ENCODE results near the gene TWIST1.

TWIST1 gene

DNA sequence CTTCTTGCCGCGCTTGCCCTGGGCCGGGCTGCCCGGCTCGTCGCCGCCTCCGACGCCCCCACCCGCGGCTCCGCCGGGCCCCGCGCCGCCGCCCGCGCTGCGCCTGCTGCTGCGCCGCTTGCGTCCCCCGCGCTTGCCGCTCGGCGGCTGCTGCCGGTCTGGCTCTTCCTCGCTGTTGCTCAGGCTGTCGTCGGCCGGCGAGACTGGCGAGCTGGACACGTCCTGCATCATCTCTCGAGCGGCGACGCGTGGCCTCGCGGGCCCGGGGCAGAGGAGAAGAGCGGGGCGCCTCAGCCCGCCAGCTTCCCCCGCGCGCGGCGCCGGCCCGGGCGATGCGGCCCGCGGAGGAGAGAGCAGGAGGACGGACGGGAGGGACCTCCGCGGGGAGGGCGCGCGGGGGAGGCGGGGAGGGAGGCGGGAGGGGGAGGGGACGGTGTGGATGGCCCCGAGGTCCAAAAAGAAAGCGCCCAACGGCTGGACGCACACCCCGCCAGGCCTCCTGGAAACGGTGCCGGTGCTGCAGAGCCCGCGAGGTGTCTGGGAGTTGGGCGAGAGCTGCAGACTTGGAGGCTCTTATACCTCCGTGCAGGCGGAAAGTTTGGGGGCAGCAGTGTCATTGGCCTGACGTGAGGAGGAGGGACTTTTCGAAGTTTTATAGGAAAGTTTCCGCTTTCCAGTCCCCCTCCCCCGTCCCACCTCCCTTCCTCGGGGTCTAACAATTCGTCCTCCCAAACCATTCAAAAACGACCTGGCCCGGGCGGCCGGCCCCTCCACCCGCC lies at the start of gene TWIST1:
Gene TWIST1 (minus strand): TSS at position 546 of the 779 bp plus-strand sequence. CDS start 315 bp downstream, at position 231.
- DNase-seq (ENCODE audit: low read depth) = peak; percentile 98

DNA sequence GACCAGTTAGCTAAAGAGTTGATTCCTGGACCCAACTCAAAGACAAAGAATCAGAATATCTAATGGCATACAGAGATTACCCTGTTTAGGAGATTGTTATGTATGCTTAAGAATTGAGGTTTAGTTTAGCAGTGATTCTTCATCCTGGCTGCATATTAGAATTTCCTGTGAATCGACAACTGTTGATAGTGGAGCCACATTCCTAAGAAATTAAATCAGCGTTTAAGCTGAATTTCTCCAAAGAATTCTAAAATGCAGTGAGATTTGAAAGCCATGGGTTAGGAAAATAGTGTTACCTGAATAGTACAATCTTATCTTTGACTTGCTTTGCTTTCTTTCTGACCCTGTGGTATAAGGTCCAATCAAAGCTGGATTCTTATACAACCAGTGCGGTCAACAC lies 44.2 kb upstream of the TWIST1 start:
- no peak for DNase-seq (ENCODE audit: low read depth)

DNA sequence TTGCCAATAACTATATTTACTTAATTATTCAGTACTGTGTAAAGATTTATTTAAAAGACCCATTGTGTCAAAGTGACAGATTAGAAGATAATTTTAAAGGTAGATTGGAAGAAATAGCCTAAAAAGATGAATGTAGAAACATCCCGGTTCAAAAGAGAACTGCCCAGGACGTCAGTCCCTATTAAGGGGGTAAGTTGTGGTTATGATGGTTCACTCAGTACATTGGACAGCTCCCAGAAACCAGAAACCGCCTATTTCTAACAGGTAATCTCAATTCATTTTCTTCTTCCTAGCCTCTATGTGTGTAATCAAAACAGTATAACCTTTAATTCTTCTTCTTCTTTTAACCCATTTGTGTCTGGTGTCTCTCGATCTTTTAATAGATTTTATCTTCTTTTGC lies 29.3 kb upstream of the TWIST1 start:
- DNase-seq (ENCODE audit: low read depth) = no peak

DNA sequence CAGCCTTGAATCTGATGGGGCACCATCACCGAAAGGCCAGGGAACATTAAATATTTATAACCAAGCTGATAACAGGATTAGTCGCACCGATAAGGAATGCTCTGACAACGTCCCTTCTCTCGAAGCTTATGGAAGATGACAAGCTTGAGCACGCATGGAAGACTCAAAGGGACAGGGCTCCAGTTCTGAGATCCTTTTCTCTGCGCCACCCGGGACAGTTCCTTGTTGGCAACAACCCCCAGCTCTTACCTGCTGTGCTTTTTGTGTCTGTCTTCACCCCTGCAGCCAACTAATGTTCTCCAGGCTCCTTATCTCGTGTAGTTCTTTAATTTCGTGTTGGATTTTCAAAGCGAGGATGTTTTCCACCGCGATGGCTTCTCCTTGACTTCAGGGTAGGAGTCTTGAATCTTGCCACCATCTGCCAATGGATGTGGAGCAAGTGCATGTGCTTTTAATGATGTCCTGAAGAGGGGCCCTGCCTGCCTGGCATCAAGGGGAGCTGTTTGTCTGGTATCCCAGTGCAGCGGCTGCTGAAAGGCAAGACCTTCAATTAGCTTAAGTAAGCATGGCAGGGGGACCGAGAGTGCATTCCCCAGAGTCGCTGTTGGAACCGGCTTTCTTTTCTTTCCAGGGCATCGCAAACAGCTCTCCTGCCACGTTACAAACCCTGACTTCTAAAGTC lies 28.1 kb upstream of the TWIST1 start:
- no peak for DNase-seq (ENCODE audit: low read depth)

DNA sequence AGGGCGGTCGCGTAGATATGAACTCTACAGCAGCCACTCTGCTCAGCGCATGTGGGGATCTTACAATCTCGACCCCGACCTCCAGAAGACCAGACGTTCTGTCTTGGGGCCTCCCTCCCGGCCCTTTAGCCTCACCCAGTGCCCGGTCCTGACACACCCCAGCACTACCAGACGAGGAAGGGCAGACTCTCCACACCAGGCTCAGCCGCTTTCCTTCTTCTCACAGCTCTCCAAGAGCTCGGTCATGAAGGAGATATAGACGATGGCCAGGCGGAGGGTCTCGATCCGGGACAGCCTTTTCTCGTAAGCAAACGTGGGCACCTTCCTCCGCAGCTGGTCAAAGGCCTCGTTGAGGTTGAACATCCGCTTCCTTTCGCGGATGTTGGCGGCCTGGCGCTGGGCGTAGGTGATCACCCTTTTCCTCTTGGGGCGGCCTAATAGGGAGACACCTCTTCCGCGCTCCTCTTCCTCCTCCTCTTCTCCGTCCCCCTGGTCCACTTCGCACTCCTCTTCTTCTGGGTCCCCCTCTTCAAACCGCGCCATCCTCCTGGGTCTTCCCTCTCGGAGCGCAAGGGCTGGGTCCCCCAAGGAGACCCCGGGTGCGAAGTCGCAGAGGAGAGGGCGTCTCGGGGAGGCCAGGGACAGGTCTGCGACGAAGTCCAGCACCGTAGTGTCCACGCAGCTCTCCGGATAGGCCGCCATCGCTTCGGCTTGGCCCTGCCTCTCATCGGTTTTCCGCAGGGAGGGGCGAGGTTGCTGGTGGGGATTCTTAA lies 27.4 kb upstream of the TWIST1 start, which contains the start of gene FERD3L:
Gene FERD3L (minus strand): TSS at position 761 of the 773 bp plus-strand sequence. CDS start 59 bp downstream, at position 702.
- no peak for DNase-seq (ENCODE audit: low read depth)

DNA sequence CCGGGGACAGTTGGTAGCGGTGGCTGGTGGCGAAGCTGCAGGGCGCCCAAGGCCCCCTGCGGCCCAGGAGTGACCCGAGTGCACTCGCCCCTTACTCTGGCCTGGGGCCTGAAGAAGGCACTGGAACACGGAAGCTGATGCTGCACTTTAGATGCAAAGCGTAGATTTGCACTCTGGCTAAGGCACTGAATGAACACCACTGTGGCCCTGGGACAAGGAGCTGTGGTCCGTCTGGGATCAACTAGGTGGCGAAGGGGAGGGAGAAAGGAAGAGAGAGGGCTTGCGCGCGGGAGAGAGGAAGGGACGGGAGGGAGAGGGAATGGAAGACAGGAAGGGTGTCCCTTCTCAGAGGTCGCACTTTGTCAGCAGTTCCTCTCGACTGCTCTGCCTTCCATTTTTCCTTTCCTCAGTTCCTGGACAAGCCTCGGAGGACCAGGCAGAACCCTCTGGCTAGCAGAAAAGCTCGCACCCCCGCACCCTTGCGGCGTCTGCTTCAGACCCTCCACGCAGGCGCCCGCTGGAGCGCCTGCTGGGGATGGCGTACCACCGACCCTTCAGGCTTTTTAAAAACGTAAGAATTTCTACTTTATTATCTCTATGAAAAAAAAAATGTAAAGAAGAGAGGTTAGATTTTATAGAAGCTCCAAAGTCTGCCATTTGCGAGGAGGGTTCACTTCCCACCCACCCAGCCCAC lies 26.6 kb upstream of the TWIST1 start:
- no peak for DNase-seq (ENCODE audit: low read depth)

DNA sequence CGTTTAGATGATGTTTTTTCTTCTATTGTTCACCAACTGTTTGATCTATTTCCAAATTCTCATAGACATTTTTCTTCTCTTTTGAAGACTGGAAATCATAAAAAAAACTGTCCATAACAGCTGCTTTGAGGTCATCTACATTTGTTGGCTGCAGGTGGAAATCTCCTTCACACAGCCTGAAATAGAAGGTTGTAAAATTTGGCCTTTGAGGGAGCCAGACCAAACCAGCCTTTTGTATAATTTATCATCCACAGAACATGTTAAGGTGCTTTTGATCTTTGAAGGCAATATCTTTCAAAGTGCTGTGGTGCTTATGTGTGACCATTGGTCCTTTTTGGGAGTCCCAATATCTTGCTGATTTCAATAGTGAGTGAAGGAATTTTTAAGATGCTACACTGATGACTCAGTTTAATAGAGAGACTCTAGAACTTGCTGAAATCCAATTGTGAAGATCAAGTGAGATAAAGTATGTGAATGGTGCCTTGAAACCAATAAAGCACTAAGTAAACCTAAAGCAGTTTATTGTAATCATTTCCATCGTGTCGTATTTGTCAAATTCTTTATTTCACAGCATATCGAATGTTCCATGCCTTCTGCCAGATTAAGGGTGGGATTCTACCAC lies 22.4 kb upstream of the TWIST1 start:
- DNase-seq (ENCODE audit: low read depth) = no peak

DNA sequence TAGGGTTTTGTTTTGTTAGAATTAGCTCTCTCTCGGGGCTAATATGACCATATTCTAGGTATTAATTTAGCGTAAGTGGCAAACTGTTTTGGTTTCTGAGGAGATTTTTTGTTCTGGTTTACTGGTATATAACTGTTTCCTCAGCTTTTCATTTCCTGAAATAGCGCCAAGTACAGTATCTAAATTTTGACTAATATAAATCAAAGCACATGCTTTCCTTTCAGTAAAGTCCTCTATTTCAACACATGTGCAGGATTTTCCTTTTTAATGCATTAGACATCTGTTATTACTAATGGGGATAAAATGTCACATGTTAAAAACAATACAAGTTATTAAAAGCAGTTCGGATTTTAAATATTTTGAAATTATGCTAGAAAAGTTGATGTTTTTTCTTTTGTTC lies 16.4 kb upstream of the TWIST1 start:
- DNase-seq (ENCODE audit: low read depth) = no peak

DNA sequence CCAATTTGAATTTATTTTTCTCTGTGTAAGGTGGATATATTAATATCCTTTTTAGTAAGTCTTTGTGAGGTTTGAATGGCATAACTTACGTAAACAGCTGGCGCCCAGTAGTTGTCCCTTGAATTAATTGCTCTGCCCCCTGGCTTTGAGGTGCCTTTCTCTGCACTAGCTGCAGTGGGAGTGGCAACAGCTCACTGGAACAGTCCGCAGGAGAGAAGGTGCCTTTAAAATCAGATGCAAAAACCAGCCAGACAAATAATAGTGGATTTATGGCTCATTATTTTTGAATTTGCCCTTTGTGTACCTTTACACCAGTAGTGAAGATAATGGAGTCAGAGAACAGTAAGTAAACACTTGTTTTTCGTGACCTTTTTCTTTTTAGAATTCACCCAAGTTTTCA lies 16.0 kb upstream of the TWIST1 start:
- no peak for DNase-seq (ENCODE audit: low read depth)

DNA sequence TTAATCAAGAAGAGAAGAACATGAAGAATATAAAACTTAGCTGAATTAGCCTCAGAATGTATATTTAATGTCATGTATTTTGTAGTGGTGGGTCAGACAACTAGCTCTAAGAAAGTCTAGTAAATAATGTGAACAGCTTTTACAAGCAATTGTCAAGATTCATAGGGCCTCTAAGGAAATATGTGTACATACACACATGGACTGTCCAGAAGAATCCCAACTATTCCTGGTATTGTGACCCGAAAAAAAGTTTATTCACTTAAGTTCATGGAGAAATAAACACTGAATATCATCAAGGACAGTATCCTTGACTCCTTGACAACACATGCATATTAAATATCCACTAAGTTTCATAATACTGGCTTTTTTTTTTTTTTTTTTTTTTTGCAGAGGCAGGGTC lies 11.4 kb upstream of the TWIST1 start:
- DNase-seq (ENCODE audit: low read depth) = no peak

DNA sequence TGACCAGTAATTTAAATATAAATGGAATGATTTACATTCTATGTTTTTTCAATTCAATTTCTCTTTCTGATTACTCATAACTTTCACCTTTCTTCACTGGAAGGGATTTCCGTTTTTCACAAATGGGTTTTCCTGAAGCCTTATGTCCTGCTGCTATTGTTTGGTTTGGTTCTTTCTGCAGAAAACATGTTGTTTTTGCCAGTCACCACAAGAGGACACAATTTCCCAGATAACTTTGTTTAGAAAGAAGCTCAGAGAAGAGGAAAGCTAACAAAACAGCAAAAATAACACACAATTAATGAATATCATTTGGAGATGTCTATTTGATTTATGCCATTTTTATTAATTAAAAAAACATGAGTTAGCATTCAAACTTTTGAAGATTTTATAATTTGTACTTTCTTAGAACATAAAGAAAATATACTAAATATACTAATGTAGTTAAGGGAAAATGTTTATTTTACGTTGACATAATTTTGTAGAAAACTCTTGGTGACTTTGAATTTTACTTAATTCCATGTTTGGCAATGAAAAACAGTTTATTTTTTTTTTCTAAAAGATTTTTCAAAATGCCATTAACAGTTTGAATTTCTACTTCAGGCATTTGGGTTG lies 4.6 kb upstream of the TWIST1 start:
- DNase-seq (ENCODE audit: low read depth) = no peak

DNA sequence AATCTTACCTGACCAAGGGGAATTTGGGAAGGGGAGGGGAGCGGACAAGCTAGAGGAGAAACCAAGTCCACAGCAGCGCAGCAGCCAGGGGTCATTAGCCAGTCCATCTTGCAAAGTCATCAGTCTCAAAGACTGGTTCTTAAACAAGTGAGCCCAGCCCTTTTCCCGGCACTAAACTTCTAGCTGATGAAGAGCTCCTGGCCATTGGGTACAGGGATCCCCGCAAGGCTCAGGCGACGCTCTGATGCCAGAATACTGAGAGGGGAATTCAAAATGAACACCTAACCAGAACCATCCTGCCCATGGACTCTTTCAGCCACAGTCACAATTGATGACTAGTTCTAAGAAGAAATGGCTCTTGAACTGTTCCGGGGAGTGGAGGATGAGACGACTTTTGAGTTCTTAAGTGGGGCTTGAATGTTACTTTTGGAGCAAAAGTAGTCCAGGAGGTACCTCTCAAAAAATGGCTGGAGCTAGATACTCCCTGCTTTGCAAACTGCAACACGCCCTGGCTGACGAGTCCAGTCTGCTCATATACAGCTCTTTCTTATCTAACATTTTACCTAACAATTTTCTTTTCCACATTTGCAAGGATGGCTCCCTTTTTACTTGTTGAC lies 2.5 kb upstream of the TWIST1 start:
- DNase-seq (ENCODE audit: low read depth) = no peak

DNA sequence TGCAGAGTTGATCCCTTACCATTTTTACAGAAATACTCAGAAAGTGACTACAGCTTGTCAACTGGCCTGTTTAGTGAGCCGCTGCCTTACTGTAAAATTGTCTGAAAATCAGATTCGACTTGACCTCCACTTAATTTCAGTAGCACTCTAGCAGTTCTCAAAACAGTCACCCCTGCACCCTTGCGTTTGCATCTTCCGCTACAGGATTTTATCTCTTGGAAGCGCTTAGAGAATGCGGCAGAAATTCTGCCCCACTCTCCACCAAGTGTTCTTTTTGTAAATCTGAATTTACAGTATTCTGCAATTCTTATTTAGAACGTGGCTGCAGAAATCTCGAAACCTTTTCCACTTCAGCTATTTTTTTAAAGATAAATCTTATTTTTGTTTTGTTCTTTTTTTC lies 1.9 kb upstream of the TWIST1 start:
- no peak for DNase-seq (ENCODE audit: low read depth)

DNA sequence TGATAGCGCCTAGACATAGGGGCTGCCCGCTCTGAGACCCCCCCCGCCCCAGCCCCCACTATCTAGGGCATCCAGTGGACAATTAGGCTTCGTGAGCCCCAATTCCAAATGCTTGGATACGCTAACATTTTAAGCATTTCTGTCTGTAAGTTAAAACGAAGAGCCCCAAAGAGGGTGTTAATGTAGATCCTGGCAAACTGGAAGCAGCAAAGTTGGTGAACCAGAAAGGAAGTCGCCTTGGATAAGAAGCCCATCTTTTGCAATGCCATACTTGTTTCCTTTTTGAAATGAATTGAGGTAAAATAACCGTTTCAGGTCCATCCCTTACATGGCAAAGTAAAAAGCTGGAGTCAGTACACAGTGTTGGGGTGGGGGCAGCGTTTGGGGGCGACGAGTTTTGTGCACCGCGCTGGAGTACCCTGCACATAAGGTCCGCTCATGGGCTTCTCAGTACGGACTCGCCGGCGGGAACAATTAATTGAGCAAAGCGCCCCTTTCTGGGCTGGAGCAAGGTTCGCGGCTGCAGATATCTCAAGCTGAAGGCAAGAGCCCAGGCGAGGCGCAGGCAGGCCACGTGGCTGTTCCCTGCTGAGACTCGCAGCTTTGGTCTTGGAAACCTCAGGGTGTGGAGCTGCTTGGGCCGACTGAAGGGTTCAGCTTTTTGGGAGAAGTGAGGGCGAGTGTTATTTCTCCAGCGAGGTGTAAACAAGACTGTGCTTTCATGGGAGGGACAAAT lies 1.4 kb upstream of the TWIST1 start:
- no peak for DNase-seq (ENCODE audit: low read depth)

DNA sequence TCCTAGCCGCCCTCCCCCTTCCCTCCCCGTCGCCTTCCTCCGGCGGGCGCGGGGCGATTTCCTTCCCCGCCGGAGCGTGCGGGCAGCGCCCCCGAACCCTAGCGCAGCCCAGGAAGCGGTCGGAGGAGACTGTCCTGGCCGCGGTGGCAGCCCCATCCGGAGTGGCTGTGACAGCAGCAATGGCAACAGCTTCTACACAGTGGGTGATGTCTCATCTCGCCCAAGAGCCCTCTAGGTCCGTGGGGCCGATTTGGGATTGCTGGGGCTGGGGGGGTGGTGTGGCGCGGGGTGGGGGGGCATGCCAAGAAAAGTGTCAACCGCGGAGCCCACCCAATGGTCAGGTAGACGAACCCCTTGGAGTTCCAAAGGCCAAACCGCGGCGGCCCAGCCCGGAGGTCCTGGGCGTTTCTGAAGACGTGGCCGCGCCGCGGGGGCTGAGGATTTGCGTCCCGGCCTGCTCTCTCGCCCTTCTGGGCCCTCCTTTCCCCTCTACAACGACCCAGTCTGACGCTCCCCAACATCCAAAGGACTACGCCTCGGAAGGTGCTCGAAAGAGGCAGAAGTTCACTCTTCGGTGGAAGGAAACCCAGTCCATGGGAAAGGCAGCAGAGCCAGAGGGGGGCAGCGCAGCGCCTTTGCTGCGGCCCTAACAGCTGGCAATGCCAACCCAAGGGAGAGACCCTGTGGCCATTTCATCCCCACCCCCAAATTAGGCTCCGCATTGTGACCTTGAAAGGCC lies 603 bp upstream of the TWIST1 start:
- DNase-seq (ENCODE audit: low read depth) = no peak

DNA sequence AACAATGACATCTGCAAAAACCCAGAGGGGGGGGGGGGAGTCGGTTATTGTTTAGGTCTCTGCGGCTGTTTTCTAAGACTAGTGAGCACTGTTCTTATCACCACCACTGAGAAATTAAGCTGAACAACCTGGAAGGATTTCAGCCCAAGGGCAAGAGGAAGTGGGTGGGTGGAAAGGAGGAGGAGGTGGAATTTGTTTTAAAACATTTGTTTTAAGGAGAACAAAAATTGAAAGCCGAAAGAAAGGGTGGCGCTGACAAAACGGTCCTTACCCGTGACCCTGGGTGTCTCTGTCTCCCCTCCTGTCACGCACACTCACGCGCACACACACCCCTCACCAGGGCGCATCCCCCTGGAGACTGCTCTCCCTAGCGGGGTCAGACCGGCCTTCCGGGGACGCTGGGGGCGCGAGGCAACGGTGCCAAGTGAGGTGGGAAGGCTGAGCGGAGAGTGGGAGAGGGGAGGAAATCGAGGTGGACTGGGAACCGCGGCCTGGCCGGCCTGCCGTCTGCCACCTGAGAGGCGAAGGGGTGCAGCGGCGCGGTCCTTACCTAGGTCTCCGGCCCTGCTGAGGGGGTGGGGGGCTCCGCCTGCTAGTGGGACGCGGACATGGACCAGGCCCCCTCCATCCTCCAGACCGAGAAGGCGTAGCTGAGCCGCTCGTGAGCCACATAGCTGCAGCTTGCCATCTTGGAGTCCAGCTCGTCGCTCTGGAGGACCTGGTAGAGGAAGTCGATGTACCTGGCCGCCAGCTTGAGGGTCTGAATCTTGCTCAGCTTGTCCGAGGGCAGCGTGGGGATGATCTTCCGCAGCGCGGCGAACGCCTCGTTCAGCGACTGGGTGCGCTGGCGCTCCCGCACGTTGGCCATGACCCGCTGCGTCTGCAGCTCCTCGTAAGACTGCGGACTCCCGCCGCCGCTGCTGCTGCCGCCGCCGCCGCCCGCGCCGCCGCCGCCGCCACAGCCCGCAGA lies 1.0 kb downstream of the TWIST1 start:
- no peak for DNase-seq (ENCODE audit: low read depth)

DNA sequence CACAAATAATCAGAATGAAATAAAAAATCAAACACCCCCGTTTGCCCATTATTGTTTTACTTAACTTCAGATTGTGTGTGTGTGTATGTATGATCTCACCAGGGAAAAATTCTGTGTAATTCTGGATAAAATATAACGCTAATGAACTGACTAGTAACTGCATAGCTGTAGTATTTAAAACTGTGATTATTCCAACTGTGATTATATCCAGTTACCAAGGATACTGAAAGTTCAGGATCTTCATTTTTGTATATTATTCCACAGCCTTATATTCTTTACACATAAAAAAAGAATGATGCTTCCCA lies 2.9 kb downstream of the TWIST1 start:
- no peak for DNase-seq (ENCODE audit: low read depth)

DNA sequence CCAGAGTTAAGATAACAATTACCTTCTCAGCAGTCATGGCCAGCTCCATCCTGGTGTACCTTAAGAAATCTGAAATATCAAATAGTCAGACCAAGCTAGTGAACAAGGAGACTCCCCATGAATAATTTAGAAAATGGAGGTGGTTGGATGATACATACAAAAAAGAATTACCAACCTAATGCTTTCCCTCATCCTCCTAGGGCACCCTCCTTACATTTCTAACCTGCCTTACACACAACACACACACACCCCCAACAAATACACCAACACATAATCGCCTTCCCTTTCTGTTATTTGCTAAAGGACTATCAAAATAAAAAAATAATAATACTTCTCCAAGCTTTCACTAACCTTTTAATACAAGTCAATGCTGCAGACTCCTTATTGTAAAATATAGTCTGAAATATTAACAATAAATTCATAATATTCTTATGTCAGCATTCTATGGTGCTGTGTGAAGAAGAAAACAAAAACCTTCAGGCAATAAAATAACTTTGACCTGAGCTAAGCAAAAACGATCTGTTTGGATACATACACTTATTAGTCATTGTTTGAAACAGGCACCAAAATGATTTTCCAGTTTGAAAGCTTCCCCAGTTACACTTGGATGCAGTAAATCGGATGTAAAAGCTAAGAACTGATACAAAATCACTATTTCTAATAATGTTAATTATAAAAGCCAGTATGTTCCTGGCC lies 3.4 kb downstream of the TWIST1 start:
- DNase-seq (ENCODE audit: low read depth) = no peak

All from GM04504 (cell line).